ENCODE results near the gene MARK3.
"Not testable (repeated sequence)": the region's sequence is repeated elsewhere in the genome, so short reads cannot be mapped to it uniquely, and the experiment has no call there.

MARK3 gene

GRCh38 chr14:103521438-103521950, 136.3 kb downstream of the MARK3 start:
- Histone ChIP-seq H3K36me3 (peaks cover 36% of the 10 kb centered on the region), H3K4me3 (ENCODE audit: low read depth, low read length) (peak overlapping the region; percentile 87), H3K27ac (peak overlapping the region; percentile 74), H3K27me3 (ENCODE audit: insufficient read depth, low read depth, severe bottlenecking) (no peaks in the 10 kb centered on the region), H3K9me3 (ENCODE audit: severe bottlenecking) (no peaks in the 10 kb centered on the region)
- DNase-seq, result no peak
- no peak for TF ChIP-seq CTCF (IDR thresholded peaks at IDR 0.05; ENCODE audit: low read depth, low read length)

- H3K36me3 ChIP-seq, result peaks cover 36% of the 10 kb centered on the region
- no peak for TF ChIP-seq CTCF (IDR thresholded peaks at IDR 0.05; ENCODE audit: low read depth, low read length)
- H3K27me3 ChIP-seq (ENCODE audit: insufficient read depth, low read depth, severe bottlenecking), result no peaks in the 10 kb centered on the region
- H3K4me3 ChIP-seq (ENCODE audit: low read depth, low read length), result peak overlapping the region; percentile 87
- H3K9me3 ChIP-seq (ENCODE audit: severe bottlenecking), result no peaks in the 10 kb centered on the region
- DNase-seq, result no peak
- H3K27ac ChIP-seq, result peak overlapping the region; percentile 74
These were observed 136.8 kb downstream of the MARK3 start for GRCh38 chr14:103521951-103522563.

- peak; percentile 82 for DNase-seq
- H3K9me3 ChIP-seq (ENCODE audit: severe bottlenecking), result no peaks in the 10 kb centered on the region
- TF ChIP-seq CTCF (IDR thresholded peaks at IDR 0.05; ENCODE audit: low read depth, low read length), result no peak
- H3K27ac ChIP-seq, result peak within 1 kb of the TSS; percentile 82
- no peaks in the 10 kb centered on the region for H3K27me3 ChIP-seq (ENCODE audit: insufficient read depth, low read depth, severe bottlenecking)
- H3K36me3 ChIP-seq, result peaks cover 36% of the 10 kb centered on the region
- peak within 1 kb of the TSS; percentile 87 for H3K4me3 ChIP-seq (ENCODE audit: low read depth, low read length)
These were observed 137.7 kb downstream of the MARK3 start, which contains the start of gene CKB for GRCh38 chr14:103522649-103523574. TSS of gene CKB (minus strand) at chr14:103522830. CDS start at chr14:103522493, 337 bp downstream.

GRCh38 chr14:103523575-103523954, 138.3 kb downstream of the MARK3 start:
- TF ChIP-seq CTCF (IDR thresholded peaks at IDR 0.05; ENCODE audit: low read depth, low read length), result no peak
- Histone ChIP-seq H3K27me3 (ENCODE audit: insufficient read depth, low read depth, severe bottlenecking) (no peaks in the 10 kb centered on the region), H3K4me3 (ENCODE audit: low read depth, low read length) (no peak overlapping the region), H3K27ac (no peak overlapping the region), H3K36me3 (peaks cover 34% of the 10 kb centered on the region), H3K9me3 (ENCODE audit: severe bottlenecking) (no peaks in the 10 kb centered on the region)
- no peak for DNase-seq

- H3K36me3 ChIP-seq, result peaks cover 26% of the 10 kb centered on the region
These were observed 139.1 kb downstream of the MARK3 start for GRCh38 chr14:103524002-103524935.

GRCh38 chr14:103525430-103526246, 140.4 kb downstream of the MARK3 start:
- DNase-seq, result peak; percentile 66
- H3K4me3 ChIP-seq (ENCODE audit: low read depth, low read length); H3K27me3 ChIP-seq (ENCODE audit: insufficient read depth, low read depth, severe bottlenecking); H3K9me3 ChIP-seq (ENCODE audit: severe bottlenecking): not testable (repeated sequence)
- peak overlapping the region; percentile 98 for H3K27ac ChIP-seq
- H3K36me3 ChIP-seq, result peaks cover 20% of the 10 kb centered on the region

More at GRCh38 chr14:103524002-103524935, 139.1 kb downstream of the MARK3 start:
- Histone ChIP-seq H3K9me3 (ENCODE audit: severe bottlenecking) (no peaks in the 10 kb centered on the region), H3K4me3 (ENCODE audit: low read depth, low read length) (no peak overlapping the region), H3K27ac (peak overlapping the region; percentile 71), H3K27me3 (ENCODE audit: insufficient read depth, low read depth, severe bottlenecking) (no peaks in the 10 kb centered on the region)
- DNase-seq, result no peak
- TF ChIP-seq CTCF (IDR thresholded peaks at IDR 0.05; ENCODE audit: low read depth, low read length), result peak; percentile 42
